Spleen (tissue), 7 donors: ENCODE data around the gene APC.

ENCODE experiments used
- CTCF ChIP-seq, 11 experiments: fragments of 200-600 bp in 7 of 11; fragments of 450-650 bp in 4 of 11; sonication (generic) in 4 of 11; IDR thresholded peaks in 8 of 11; conservative IDR thresholded peaks in 3 of 11; 1 replicate in 7 of 11; 2 replicates in 4 of 11; pipeline versions ENCODE4 v1.4.0 to v1.8.0; 2016 to 2021; ENCODE audit warnings: antibody characterized with exemption in 11 of 11, inconsistent platforms in 4 of 11, mild to moderate bottlenecking in 1 of 11
- POLR2A ChIP-seq, 3 donors: fragments of 450-650 bp; IDR thresholded peaks; one replicate each; pipeline ENCODE4 v1.5.1; 2017; ENCODE audit warnings: antibody characterized with exemption in 3 of 3, mild to moderate bottlenecking in 1 of 3
- POLR2AphosphoS5 ChIP-seq, 3 donors: sonication (generic); formaldehyde crosslinking; IDR thresholded peaks; one replicate each; pipeline ENCODE4 v1.5.1; 2017; ENCODE audit warnings: antibody characterized with exemption in 3 of 3
- donor health status: DM: no; HTN: no; CAD: no; lungs with moderate emphysema.
- donor health status: DM: no; HTN: no; CAD: no.
- donor health status: DM: no; HTN: no; CAD: no.

GRCh38 chr5:112795944-112796678 is 58.4 kb downstream of the APC start:
- TF ChIP-seq CTCF (IDR thresholded peaks at IDR 0.05 in 8 of 11, conservative IDR thresholded peaks at IDR 0.05 in 3 of 11) (no peak), POLR2AphosphoS5 (IDR thresholded peaks at IDR 0.05) (no peak), POLR2A (IDR thresholded peaks at IDR 0.05) (no peak)
